MCF 10A (cell line): ENCODE results near the gene RAP1GDS1. TPM values are rescaled to one million over a fixed set of nuclear protein-coding genes. Genes with fewer than 3 reads are reported as not detected.
"Not testable (repeated sequence)": the region's sequence is repeated elsewhere in the genome, so short reads cannot be mapped to it uniquely, and the experiment has no call there.

ENCODE experiments used
- BruUV-seq: library from RNA; stranded (reverse); fragments of 400-500 nt; replicated peaks from 2 replicates; lab custom pipeline; 2021; lab: Mats Ljungman, UMichigan
- CTCF ChIA-PET: fragments of 300-600 bp; sonication (Branson Sonifier 250); formaldehyde crosslinking; extraction: SDS; loops from one replicate; lab custom pipeline; 2021; ENCODE audit warnings: antibody characterized with exemption, inconsistent platforms; lab: Yijun Ruan, JAX
- POLR2A ChIA-PET: fragments of 300-600, 350-650 bp; sonication (Branson Sonifier 250); formaldehyde crosslinking; extraction: SDS; loops from one replicate; lab custom pipeline; 2020; ENCODE audit warnings: antibody characterized with exemption, inconsistent platforms; lab: Yijun Ruan, JAX
- DNase-seq: peaks from one replicate; pipeline ENCODE4 v3.0.0-alpha.2; 2018; ENCODE audit not compliant: unreplicated experiment
- H3K27ac Mint-ChIP-seq: one replicate; pipeline ENCODE4 v1.8.0; 2022; ENCODE audit warnings: mild to moderate bottlenecking, low read depth, mixed read lengths; ENCODE audit not compliant: unreplicated experiment
- H3K27me3 Mint-ChIP-seq: one replicate; pipeline ENCODE4 v1.8.0; 2022; ENCODE audit warnings: mixed read lengths; ENCODE audit not compliant: insufficient read depth, unreplicated experiment
- H3K36me3 Mint-ChIP-seq: one replicate; pipeline ENCODE4 v1.8.0; 2022; ENCODE audit warnings: mild to moderate bottlenecking, moderate library complexity, mixed read lengths; ENCODE audit not compliant: insufficient read depth, unreplicated experiment
- H3K4me1 Mint-ChIP-seq: one replicate; pipeline ENCODE4 v1.8.0; 2022; ENCODE audit warnings: mixed read lengths; ENCODE audit not compliant: insufficient read depth, unreplicated experiment
- H3K4me3 Mint-ChIP-seq: one replicate; pipeline ENCODE4 v1.8.0; 2022; ENCODE audit warnings: mild to moderate bottlenecking, moderate library complexity, mixed read lengths; ENCODE audit not compliant: unreplicated experiment
- H3K9me3 Mint-ChIP-seq: one replicate; pipeline ENCODE4 v1.8.0; 2022; ENCODE audit warnings: mixed read lengths; ENCODE audit not compliant: unreplicated experiment
- CTCF ChIP-seq: fragments of 200-600 bp; IDR thresholded peaks from one replicate; pipeline ENCODE4 v1.8.0; 2022; ENCODE audit warnings: antibody characterized with exemption, mild to moderate bottlenecking; ENCODE audit not compliant: unreplicated experiment
- intact Hi-C: fragments of 100-400 bp; cut with micrococcal nuclease; formaldehyde crosslinking; loops from 2 replicates; pipeline ENCODE4 v1.14.1; 2022
- total RNA-seq: library from RNA; stranded (reverse); gene quantifications from 2 replicates; pipeline ENCODE4 v1.2.3, GENCODE V29; 2022

Gene RAP1GDS1
- total RNA-seq, 1 experiment from 2014 or later = 68.9 TPM

DNA sequence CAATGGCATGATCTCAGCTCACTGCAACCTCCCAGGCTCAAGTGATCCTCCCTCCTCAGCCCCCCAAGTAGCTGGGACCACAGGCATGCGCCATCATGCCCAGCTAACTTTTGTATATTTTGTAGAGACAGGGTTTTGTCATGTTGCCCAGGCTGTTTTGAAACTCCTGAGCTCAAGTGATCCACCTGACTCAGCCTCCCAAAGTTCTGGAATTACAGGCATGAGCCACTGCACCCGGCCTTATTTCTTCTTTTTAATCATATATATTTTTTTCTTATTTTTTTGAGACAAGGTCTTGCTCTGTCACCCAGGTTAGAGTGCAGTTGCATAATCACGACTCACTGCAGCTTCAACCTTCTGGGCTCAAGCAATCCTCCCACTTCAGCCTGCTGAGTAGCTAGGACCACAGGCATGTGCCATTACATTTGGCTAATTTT, 213.2 kb downstream of the RAP1GDS1 start:
- TF ChIP-seq CTCF = no peak
- POLR2A ChIA-PET = interaction anchor here (0.6 to 1.5 kb wide), 6 partner anchors 10 to 683 kb away, joined by 3 to 5 read pairs (median 4); partner anchors contain the start of gene TSPAN5
- H3K4me1 Mint-ChIP-seq = peaks cover 12% of the 10 kb centered on the region
- no peaks in the 10 kb centered on the region for H3K9me3 Mint-ChIP-seq
- H3K27me3 Mint-ChIP-seq = no peaks in the 10 kb centered on the region
- peaks cover 9% of the 10 kb centered on the region for H3K36me3 Mint-ChIP-seq
- no TSS peak for BruUV-seq
- peak; percentile 68 for DNase-seq
- H3K27ac Mint-ChIP-seq = peak overlapping the region; percentile 59
- H3K4me3 Mint-ChIP-seq = no peak overlapping the region
- intact Hi-C loops = no loop called here
- CTCF ChIA-PET = interaction anchor here (0.6 to 1.6 kb wide), 6 partner anchors 8 to 581 kb away, joined by 3 to 7 read pairs (median 4); no protein-coding TSS in a partner anchor

- H3K36me3 Mint-ChIP-seq = peaks cover 9% of the 10 kb centered on the region
- H3K9me3 Mint-ChIP-seq = no peaks in the 10 kb centered on the region
- BruUV-seq = no TSS peak
- no peak for TF ChIP-seq CTCF
- H3K27me3 Mint-ChIP-seq = no peaks in the 10 kb centered on the region
- H3K27ac Mint-ChIP-seq = no peak overlapping the region
- no peak for DNase-seq
- intact Hi-C loops = no loop called here
- ChIA-PET CTCF (interaction anchor here (0.6 to 2.3 kb wide), 5 partner anchors 9 to 364 kb away, joined by 3 to 8 read pairs (median 3); no protein-coding TSS in a partner anchor), POLR2A (no interaction called here)
- peaks cover 14% of the 10 kb centered on the region for H3K4me1 Mint-ChIP-seq
- H3K4me3 Mint-ChIP-seq = no peak overlapping the region
Observed at GRCh38 chr4:98476891-98477290, 215.7 kb downstream of the RAP1GDS1 start.

GRCh38 chr4:98479590-98479989, 218.4 kb downstream of the RAP1GDS1 start:
- CTCF ChIA-PET, intact Hi-C loops, H3K27me3 Mint-ChIP-seq, H3K4me3 Mint-ChIP-seq, DNase-seq, H3K27ac Mint-ChIP-seq, BruUV-seq, H3K36me3 Mint-ChIP-seq, H3K9me3 Mint-ChIP-seq: not testable (repeated sequence)
- peaks cover 28% of the 10 kb centered on the region for H3K4me1 Mint-ChIP-seq
- POLR2A ChIA-PET = interaction anchor here (0.6 kb wide), 1 partner anchor 611 kb away, joined by 3 read pairs; no protein-coding TSS in a partner anchor

- CTCF ChIA-PET = interaction anchor here (1.1 kb wide), 1 partner anchor 92 kb away, joined by 3 read pairs; no protein-coding TSS in a partner anchor
- no peak overlapping the region for H3K27ac Mint-ChIP-seq
- TF ChIP-seq CTCF = no peak
- DNase-seq = no peak
- BruUV-seq = no TSS peak
- H3K4me1 Mint-ChIP-seq = peaks cover 28% of the 10 kb centered on the region
- POLR2A ChIA-PET = interaction anchor here (0.9 kb wide), 1 partner anchor 8 kb away, joined by 3 read pairs; no protein-coding TSS in a partner anchor
- H3K36me3 Mint-ChIP-seq = peaks cover 9% of the 10 kb centered on the region
- no peaks in the 10 kb centered on the region for H3K9me3 Mint-ChIP-seq
- H3K4me3 Mint-ChIP-seq = no peak overlapping the region
- intact Hi-C loops = loop anchor here (5.0 kb wide), 1 partner anchor 182 kb away; no protein-coding TSS in a partner anchor
- H3K27me3 Mint-ChIP-seq = no peaks in the 10 kb centered on the region
Observed at GRCh38 chr4:98480535-98480934, 219.4 kb downstream of the RAP1GDS1 start.
